Hippocampal formation (tissue), 2 donors: ENCODE measurements around the gene RHCG.
"Not testable (repeated sequence)": the region's sequence is repeated elsewhere in the genome, so short reads cannot be mapped to it uniquely, and the experiment has no call there.

Source experiments
- DNase-seq, 2 donors: peaks; one replicate each; lab custom pipeline; 2025; lab: John Stamatoyannopoulos, UW

RHCG gene

GRCh38 chr15:89477411-89478242, 18.8 kb downstream of the RHCG start:
- no peak for DNase-seq

- no peak for DNase-seq
Measured at GRCh38 chr15:89475661-89476060, 20.7 kb downstream of the RHCG start.

- DNase-seq: peak in 1 of 2 donors; percentile 17
Measured at GRCh38 chr15:89472785-89473256, 23.6 kb downstream of the RHCG start.

GRCh38 chr15:89469426-89470096, 26.8 kb downstream of the RHCG start:
- no peak for DNase-seq

- not testable (repeated sequence) for DNase-seq
Measured at GRCh38 chr15:89468813-89469212, 27.6 kb downstream of the RHCG start.

GRCh38 chr15:89463113-89463512, 33.3 kb downstream of the RHCG start:
- DNase-seq: no peak

- peak; percentile 54 to 69 for DNase-seq
Measured at GRCh38 chr15:89462198-89462912, 34.0 kb downstream of the RHCG start.

GRCh38 chr15:89461386-89461785, 35.0 kb downstream of the RHCG start:
- no peak for DNase-seq

- no peak for DNase-seq
Measured at GRCh38 chr15:89460048-89460447, 36.3 kb downstream of the RHCG start.

GRCh38 chr15:89459271-89460038, 36.9 kb downstream of the RHCG start:
- DNase-seq: no peak

- no peak for DNase-seq
Measured at GRCh38 chr15:89458440-89458839, 37.9 kb downstream of the RHCG start.

- no peak for DNase-seq
Measured at GRCh38 chr15:89457086-89457485, 39.3 kb downstream of the RHCG start.

- no peak for DNase-seq
Measured at GRCh38 chr15:89455535-89455934, 40.8 kb downstream of the RHCG start.

- no peak for DNase-seq
Measured at GRCh38 chr15:89452330-89452836, 44.0 kb downstream of the RHCG start.

GRCh38 chr15:89451846-89452245, 44.5 kb downstream of the RHCG start:
- no peak for DNase-seq

GRCh38 chr15:89450076-89451006, 46.0 kb downstream of the RHCG start:
- no peak for DNase-seq

- no peak for DNase-seq
Measured at GRCh38 chr15:89448825-89449224, 47.6 kb downstream of the RHCG start.

GRCh38 chr15:89447676-89448075, 48.7 kb downstream of the RHCG start:
- no peak for DNase-seq

GRCh38 chr15:89446255-89446891, 50.0 kb downstream of the RHCG start:
- no peak for DNase-seq

GRCh38 chr15:89445518-89445917, 50.9 kb downstream of the RHCG start:
- no peak for DNase-seq
